Esophagus squamous epithelium (tissue), 5 donors: ENCODE data around the gene RCL1. TPM values are rescaled to one million over a fixed set of nuclear protein-coding genes. Genes with fewer than 3 reads are reported as not detected.

Experiments
- DNase-seq: peaks from one replicate; lab custom pipeline; 2025; lab: John Stamatoyannopoulos, UW
- H3K27ac ChIP-seq, 4 donors: fragments of 200-600 bp; sonication (generic); one replicate each; pipeline ENCODE4 v1.5.1; 2016 to 2019; ENCODE audit warnings: mild to moderate bottlenecking in 1 of 4
- H3K27me3 ChIP-seq, 4 donors: fragments of 200-600 bp; sonication (generic); 1 replicate in 3 of 4; 2 replicates in 1 of 4; pipeline versions ENCODE4 v1.5.1 to v1.6.0; 2017 to 2021; ENCODE audit warnings: antibody characterized with exemption in 1 of 4
- H3K36me3 ChIP-seq, 3 donors: fragments of 200-600 bp; sonication (generic); one replicate each; pipeline ENCODE4 v1.5.1; 2016 to 2019
- H3K4me1 ChIP-seq, 3 donors: fragments of 200-600 bp; sonication (generic); one replicate each; pipeline ENCODE4 v1.5.1; 2017 to 2019
- H3K4me3 ChIP-seq, 4 donors: fragments of 200-600 bp; sonication (generic); 1 replicate in 3 of 4; 2 replicates in 1 of 4; pipeline ENCODE4 v1.5.1; 2016 to 2019; ENCODE audit warnings: mild to moderate bottlenecking in 2 of 4, moderate library complexity in 1 of 4
- H3K9me3 ChIP-seq, 3 donors: fragments of 200-600 bp; sonication (generic); one replicate each; pipeline ENCODE4 v1.5.1; 2016 to 2019
- CTCF ChIP-seq, 6 experiments: fragments of 450-650 bp in 4 of 6; fragments of 200-600 bp in 2 of 6; sonication (generic) in 2 of 6; IDR thresholded peaks; one replicate each; pipeline ENCODE4 v1.5.1; 2016 to 2019; ENCODE audit warnings: antibody characterized with exemption in 6 of 6, mild to moderate bottlenecking in 4 of 6, moderate library complexity in 4 of 6
- POLR2A ChIP-seq, 4 donors: fragments of 450-650 bp; IDR thresholded peaks; one replicate each; pipeline ENCODE4 v1.6.1; 2017; ENCODE audit warnings: antibody characterized with exemption in 4 of 4, mild to moderate bottlenecking in 4 of 4, moderate library complexity in 3 of 4
- WGBS, 2 donors: methylation state at CpG; one replicate each; pipeline ENCODE4 v1.1.5; 2018; 5-methylcytosine and 5-hydroxymethylcytosine counted together
- intact Hi-C: fragments of 100-400 bp; cut with DNase I; formaldehyde crosslinking; loops from one replicate; pipeline ENCODE4 v1.15.0; 2022
- total RNA-seq, 4 donors: library from RNA; depleted of rRNA; stranded (reverse); fragments of >200 nt; gene quantifications; one replicate each; pipeline ENCODE4 v1.1.0, GENCODE V29; 2016
- donor health status: DM: yes; HTN: yes; CAD: no.

Gene RCL1
- total RNA-seq, 4 donors from 2014 or later: 13.8 to 28.0 (median 16.5) TPM

GRCh38 chr9:4866239-4866969 lies 73.7 kb downstream of the RCL1 start:
- no peaks in the 10 kb centered on the region for H3K9me3 ChIP-seq
- H3K27me3 ChIP-seq: no peaks in the 10 kb centered on the region
- peaks cover 0 to 13% (median 0%) of the 10 kb centered on the region in 3 donors for H3K4me1 ChIP-seq
- 71 to 89% methylated on average over 5 to 6 of the region's 6 CpGs for WGBS, 2 donors
- peaks cover 0 to 4% (median 0%) of the 10 kb centered on the region in 3 donors for H3K36me3 ChIP-seq
- DNase-seq: no peak
- no peak overlapping the region for H3K4me3 ChIP-seq
- intact Hi-C loops: no loop called here
- TF ChIP-seq CTCF (IDR thresholded peaks at IDR 0.05) (no peak), POLR2A (IDR thresholded peaks at IDR 0.05) (no peak)
- no peak overlapping the region for H3K27ac ChIP-seq

- TF ChIP-seq CTCF (IDR thresholded peaks at IDR 0.05): no peak
- no peak for TF ChIP-seq POLR2A (IDR thresholded peaks at IDR 0.05)
- Histone ChIP-seq H3K4me3 (no peak overlapping the region), H3K4me1 (no peaks in the 10 kb centered on the region), H3K27ac (no peak overlapping the region), H3K27me3 (no peaks in the 10 kb centered on the region), H3K9me3 (no peaks in the 10 kb centered on the region), H3K36me3 (no peaks in the 10 kb centered on the region)
- intact Hi-C loops: no loop called here
- 74 to 87% methylated on average over 4 of the region's 4 CpGs for WGBS, 2 donors
- DNase-seq: no peak
Measured at GRCh38 chr9:4873066-4873465, 80.3 kb downstream of the RCL1 start.

- Histone ChIP-seq H3K4me3 (no peak overlapping the region), H3K4me1 (peaks cover 0 to 5% (median 0%) of the 10 kb centered on the region in 3 donors), H3K36me3 (no peaks in the 10 kb centered on the region), H3K27me3 (no peaks in the 10 kb centered on the region), H3K27ac (no peak overlapping the region), H3K9me3 (no peaks in the 10 kb centered on the region)
- whole genome bisulfite sequencing, 2 donors: 96 to 98% methylated on average over 4 of the region's 4 CpGs
- DNase-seq: no peak
- intact Hi-C loops: no loop called here
- TF ChIP-seq POLR2A (IDR thresholded peaks at IDR 0.05) (no peak), CTCF (IDR thresholded peaks at IDR 0.05) (no peak)
Measured at GRCh38 chr9:4875559-4875958, 82.8 kb downstream of the RCL1 start.

GRCh38 chr9:4879115-4879558 lies 86.4 kb downstream of the RCL1 start:
- Histone ChIP-seq H3K36me3 (no peaks in the 10 kb centered on the region), H3K27me3 (no peaks in the 10 kb centered on the region), H3K4me1 (peaks cover 0 to 5% (median 0%) of the 10 kb centered on the region in 3 donors), H3K4me3 (no peak overlapping the region), H3K9me3 (no peaks in the 10 kb centered on the region), H3K27ac (no peak overlapping the region)
- 60 to 100% methylated on average over 1 of the region's 3 CpGs for WGBS, 2 donors
- DNase-seq: no peak
- TF ChIP-seq CTCF (IDR thresholded peaks at IDR 0.05): no peak
- TF ChIP-seq POLR2A (IDR thresholded peaks at IDR 0.05): no peak
- intact Hi-C loops: no loop called here

GRCh38 chr9:4883326-4883873 lies 90.7 kb downstream of the RCL1 start:
- peaks cover 0 to 22% (median 6%) of the 10 kb centered on the region in 3 donors for H3K4me1 ChIP-seq
- intact Hi-C loops: no loop called here
- 97 to 100% methylated on average over 2 to 3 of the region's 3 CpGs for WGBS, 2 donors
- peaks cover 0 to 8% (median 0%) of the 10 kb centered on the region in 3 donors for H3K36me3 ChIP-seq
- no peak for DNase-seq
- H3K4me3 ChIP-seq: no peak overlapping the region
- H3K27me3 ChIP-seq: no peaks in the 10 kb centered on the region
- H3K9me3 ChIP-seq: no peaks in the 10 kb centered on the region
- H3K27ac ChIP-seq: no peak overlapping the region
- no peak for TF ChIP-seq CTCF (IDR thresholded peaks at IDR 0.05)
- no peak for TF ChIP-seq POLR2A (IDR thresholded peaks at IDR 0.05)
